Effector memory CD8-positive, alpha-beta T cell (primary cell): Measurements from ENCODE around the gene POLR2J3.
"Not testable (repeated sequence)": the region's sequence is repeated elsewhere in the genome, so short reads cannot be mapped to it uniquely, and the experiment has no call there.

Experiments
- ATAC-seq: fragments of 150-1000 bp; cut with Tn5 transposase; replicated peaks from 2 replicates; pipeline ENCODE4 v1.10.0; 2021; ENCODE audit warnings: mild to moderate bottlenecking, moderate library complexity
- DNase-seq, 3 experiments: peaks; one replicate each; pipeline ENCODE4 v3.0.0; 2021
- H3K27ac Mint-ChIP-seq, 2 donors: one replicate each; pipeline ENCODE4 v1.8.0; 2022; ENCODE audit warnings: mild to moderate bottlenecking in 2 of 2, mixed read lengths in 2 of 2, moderate library complexity in 2 of 2
- H3K27me3 Mint-ChIP-seq, 2 donors: one replicate each; pipeline ENCODE4 v1.8.0; 2022; ENCODE audit warnings: mixed read lengths in 2 of 2
- H3K36me3 Mint-ChIP-seq: one replicate; pipeline ENCODE4 v1.8.0; 2022; ENCODE audit warnings: mild to moderate bottlenecking, moderate library complexity, mixed read lengths; ENCODE audit not compliant: insufficient read depth
- H3K4me1 Mint-ChIP-seq, 2 donors: one replicate each; pipeline ENCODE4 v1.8.0; 2022; ENCODE audit warnings: low read depth in 2 of 2, mixed read lengths in 2 of 2
- H3K4me3 Mint-ChIP-seq, 2 donors: one replicate each; pipeline ENCODE4 v1.8.0; 2022; ENCODE audit warnings: mild to moderate bottlenecking in 2 of 2, mixed read lengths in 2 of 2, moderate library complexity in 2 of 2
- H3K9me3 Mint-ChIP-seq, 2 donors: one replicate each; pipeline ENCODE4 v1.8.0; 2022; ENCODE audit warnings: mixed read lengths in 2 of 2

The POLR2J3 gene

GRCh38 chr7:102527182-102527581 is 45.2 kb downstream of the POLR2J3 start:
- not testable (repeated sequence) for H3K27ac Mint-ChIP-seq, H3K4me1 Mint-ChIP-seq, H3K4me3 Mint-ChIP-seq, ATAC-seq, H3K27me3 Mint-ChIP-seq, H3K36me3 Mint-ChIP-seq, H3K9me3 Mint-ChIP-seq, DNase-seq

DNA sequence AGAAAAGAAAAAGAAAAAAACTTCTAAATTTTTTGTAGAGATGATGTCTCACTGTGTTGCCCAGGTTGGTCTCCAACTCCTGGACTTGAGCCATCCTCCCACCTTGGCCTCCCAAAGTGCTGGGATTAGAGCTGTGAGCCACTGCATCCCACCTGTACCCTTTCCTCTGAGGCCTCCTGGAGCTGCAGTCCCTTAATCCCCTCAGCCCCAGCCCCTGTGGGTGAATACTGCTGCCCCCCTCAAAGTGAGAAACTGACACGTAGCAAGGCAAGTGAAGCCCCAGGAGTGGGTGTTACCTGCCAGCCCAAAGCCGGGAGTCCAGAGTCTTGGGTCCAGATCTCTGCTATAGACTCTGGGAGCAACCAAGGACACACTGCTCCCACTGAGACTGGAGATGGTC is 47.6 kb downstream of the POLR2J3 start:
- H3K9me3 Mint-ChIP-seq, H3K36me3 Mint-ChIP-seq, H3K4me3 Mint-ChIP-seq, DNase-seq, H3K4me1 Mint-ChIP-seq, ATAC-seq, H3K27me3 Mint-ChIP-seq, H3K27ac Mint-ChIP-seq: not testable (repeated sequence)

DNA sequence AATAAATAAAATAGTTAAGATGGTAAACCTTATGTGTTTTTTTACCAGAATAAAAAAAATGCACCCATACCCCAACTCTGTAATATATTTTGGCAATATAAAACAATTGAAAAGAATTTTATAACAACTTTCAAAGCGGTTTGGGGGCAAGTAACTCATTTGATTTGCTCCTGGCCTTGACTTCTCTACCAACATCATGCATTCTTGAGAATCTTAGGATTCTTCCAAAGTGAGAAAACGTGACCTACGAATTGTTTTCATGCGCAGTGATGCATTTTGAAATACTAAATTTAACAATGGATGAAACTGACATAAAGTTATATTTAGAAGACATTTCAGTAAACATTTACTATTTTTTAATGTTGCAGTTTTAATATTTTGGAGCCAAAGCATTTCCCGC is 51.6 kb downstream of the POLR2J3 start:
- H3K4me3 Mint-ChIP-seq, H3K4me1 Mint-ChIP-seq, H3K27ac Mint-ChIP-seq, H3K9me3 Mint-ChIP-seq, DNase-seq, ATAC-seq, H3K27me3 Mint-ChIP-seq, H3K36me3 Mint-ChIP-seq: not testable (repeated sequence)

DNA sequence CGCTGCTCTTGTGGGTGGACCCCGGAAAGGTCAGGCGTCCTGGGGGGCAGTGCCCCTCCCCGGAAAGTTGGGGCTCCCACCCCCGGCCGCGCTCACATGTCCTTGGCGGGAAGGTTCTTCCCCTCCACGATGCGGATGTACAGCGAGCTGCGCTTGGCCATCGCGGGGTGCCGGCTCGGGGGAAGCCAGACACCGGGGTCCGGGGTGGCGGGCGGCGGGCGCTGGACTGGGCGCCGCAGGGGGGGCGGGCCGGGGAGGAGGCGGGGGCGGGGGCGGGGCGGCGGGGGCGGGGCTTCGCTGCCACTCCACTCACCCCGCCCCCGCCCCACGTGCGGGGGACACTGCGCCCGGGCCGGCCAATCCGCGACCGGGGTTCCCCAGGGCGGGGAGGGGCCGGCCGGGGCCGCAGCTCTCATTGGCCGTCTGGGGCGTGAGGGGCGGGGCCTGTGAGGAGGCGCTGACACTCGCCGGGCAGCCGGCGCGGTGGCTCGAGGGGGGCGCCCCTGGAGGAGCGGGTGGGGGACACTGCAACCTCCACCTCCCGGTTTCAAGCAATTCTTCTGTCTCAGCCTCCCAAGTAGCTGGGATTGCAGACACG is 54.7 kb downstream of the POLR2J3 start, which contains the start of gene RASA4B:
TSS of gene RASA4B (minus strand) at position 228 of the 598 bp plus-strand sequence. CDS start at position 161, 67 bp downstream.
- peak within 1 kb of the TSS; percentile 45 to 48 for H3K4me3 Mint-ChIP-seq
- peak; percentile 97 for ATAC-seq
- H3K4me1 Mint-ChIP-seq, H3K27ac Mint-ChIP-seq, H3K27me3 Mint-ChIP-seq, DNase-seq, H3K36me3 Mint-ChIP-seq, H3K9me3 Mint-ChIP-seq: not testable (repeated sequence)
